Uterus (tissue), 2 donors: ENCODE data around the gene LYST.

ENCODE experiments used
- POLR2A ChIP-seq, 2 donors: fragments of 450-650 bp; IDR thresholded peaks; one replicate each; pipeline ENCODE4 v1.6.1; 2016; ENCODE audit warnings: antibody characterized with exemption in 2 of 2, mild to moderate bottlenecking in 1 of 2, moderate library complexity in 1 of 2
- TF ChIP-seq, protein P1 (sequence below), 4 experiments: fragments of 200-600 bp in 2 of 4; fragments of 450-650 bp in 2 of 4; sonication (generic) in 2 of 4; IDR thresholded peaks; one replicate each; pipeline ENCODE4 v1.5.1; 2016 to 2019; ENCODE audit warnings: antibody characterized with exemption in 4 of 4, mild to moderate bottlenecking in 2 of 4, moderate library complexity in 1 of 4

DNA sequence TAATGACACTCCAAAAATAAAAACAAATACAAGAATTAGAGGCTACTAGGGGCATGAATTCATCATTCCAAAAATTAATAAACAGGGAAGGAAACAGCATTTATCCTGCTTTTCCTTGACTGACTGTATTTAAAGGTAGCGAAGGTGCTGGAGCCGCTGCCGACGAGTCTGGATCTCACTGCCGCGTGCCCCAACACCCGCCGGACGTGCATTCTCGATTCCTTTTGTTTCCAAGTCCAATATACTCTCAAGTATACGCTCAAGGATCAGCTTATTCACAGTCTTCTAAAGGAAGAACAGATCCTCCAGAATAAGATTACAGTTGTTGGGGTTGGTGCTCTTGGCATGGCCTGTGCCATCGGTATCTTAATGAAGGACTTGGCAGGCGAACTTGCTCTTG, 129.0 kb downstream of the LYST start:
- TF ChIP-seq, protein P1, sequence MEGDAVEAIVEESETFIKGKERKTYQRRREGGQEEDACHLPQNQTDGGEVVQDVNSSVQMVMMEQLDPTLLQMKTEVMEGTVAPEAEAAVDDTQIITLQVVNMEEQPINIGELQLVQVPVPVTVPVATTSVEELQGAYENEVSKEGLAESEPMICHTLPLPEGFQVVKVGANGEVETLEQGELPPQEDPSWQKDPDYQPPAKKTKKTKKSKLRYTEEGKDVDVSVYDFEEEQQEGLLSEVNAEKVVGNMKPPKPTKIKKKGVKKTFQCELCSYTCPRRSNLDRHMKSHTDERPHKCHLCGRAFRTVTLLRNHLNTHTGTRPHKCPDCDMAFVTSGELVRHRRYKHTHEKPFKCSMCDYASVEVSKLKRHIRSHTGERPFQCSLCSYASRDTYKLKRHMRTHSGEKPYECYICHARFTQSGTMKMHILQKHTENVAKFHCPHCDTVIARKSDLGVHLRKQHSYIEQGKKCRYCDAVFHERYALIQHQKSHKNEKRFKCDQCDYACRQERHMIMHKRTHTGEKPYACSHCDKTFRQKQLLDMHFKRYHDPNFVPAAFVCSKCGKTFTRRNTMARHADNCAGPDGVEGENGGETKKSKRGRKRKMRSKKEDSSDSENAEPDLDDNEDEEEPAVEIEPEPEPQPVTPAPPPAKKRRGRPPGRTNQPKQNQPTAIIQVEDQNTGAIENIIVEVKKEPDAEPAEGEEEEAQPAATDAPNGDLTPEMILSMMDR (IDR thresholded peaks at IDR 0.05), result no peak
- no peak for TF ChIP-seq POLR2A (IDR thresholded peaks at IDR 0.05)
